ENCODE data around the gene MTTP.

The MTTP gene

GRCh38 chr4:99593781-99594641, 19.4 kb downstream of the MTTP start:
- H3K9me3 ChIP-seq (ENCODE audit: control insufficient read depth, insufficient read depth, low read length) = no peaks in the 10 kb centered on the region
- no peaks in the 10 kb centered on the region for H3K36me3 ChIP-seq (ENCODE audit: control insufficient read depth, insufficient read depth, low read length)
- no peak for DNase-seq (ENCODE audit: low read depth, low spot score)
- H3K4me3 ChIP-seq (ENCODE audit: low read length) = no peak overlapping the region
- WGBS (ENCODE audit: insufficient coverage, insufficient read length) = no CpG with 5 or more reads among the region's 4 CpGs
- no peaks in the 10 kb centered on the region for H3K4me1 ChIP-seq (ENCODE audit: control insufficient read depth, insufficient read depth, low read length)
- H3K27ac ChIP-seq (ENCODE audit: low read length) = no peak overlapping the region
- no peaks in the 10 kb centered on the region for H3K27me3 ChIP-seq (ENCODE audit: control insufficient read depth, insufficient read depth, low read length)

GRCh38 chr4:99594818-99595217, 20.2 kb downstream of the MTTP start:
- no peak for DNase-seq (ENCODE audit: low read depth, low spot score)
- no CpG with 5 or more reads among the region's 2 CpGs for WGBS (ENCODE audit: insufficient coverage, insufficient read length)
- no peaks in the 10 kb centered on the region for H3K36me3 ChIP-seq (ENCODE audit: control insufficient read depth, insufficient read depth, low read length)
- H3K9me3 ChIP-seq (ENCODE audit: control insufficient read depth, insufficient read depth, low read length) = no peaks in the 10 kb centered on the region
- no peak overlapping the region for H3K27ac ChIP-seq (ENCODE audit: low read length)
- H3K4me3 ChIP-seq (ENCODE audit: low read length) = no peak overlapping the region
- no peaks in the 10 kb centered on the region for H3K27me3 ChIP-seq (ENCODE audit: control insufficient read depth, insufficient read depth, low read length)
- H3K4me1 ChIP-seq (ENCODE audit: control insufficient read depth, insufficient read depth, low read length) = no peaks in the 10 kb centered on the region

GRCh38 chr4:99606716-99607115, 32.1 kb downstream of the MTTP start:
- H3K36me3 ChIP-seq (ENCODE audit: control insufficient read depth, insufficient read depth, low read length) = no peaks in the 10 kb centered on the region
- no peak overlapping the region for H3K4me3 ChIP-seq (ENCODE audit: low read length)
- no peak for DNase-seq (ENCODE audit: low read depth, low spot score)
- H3K27me3 ChIP-seq (ENCODE audit: control insufficient read depth, insufficient read depth, low read length) = no peaks in the 10 kb centered on the region
- H3K4me1 ChIP-seq (ENCODE audit: control insufficient read depth, insufficient read depth, low read length) = no peaks in the 10 kb centered on the region; the same call in 1 of the 2 replicates
- no CpG with 5 or more reads among the region's 2 CpGs for WGBS (ENCODE audit: insufficient coverage, insufficient read length)
- no peaks in the 10 kb centered on the region for H3K9me3 ChIP-seq (ENCODE audit: control insufficient read depth, insufficient read depth, low read length)
- no peak overlapping the region for H3K27ac ChIP-seq (ENCODE audit: low read length)

- no peaks in the 10 kb centered on the region for H3K36me3 ChIP-seq (ENCODE audit: control insufficient read depth, insufficient read depth, low read length)
- H3K27ac ChIP-seq (ENCODE audit: low read length) = no peak overlapping the region
- H3K4me1 ChIP-seq (ENCODE audit: control insufficient read depth, insufficient read depth, low read length) = no peaks in the 10 kb centered on the region; the same call in 1 of the 2 replicates
- DNase-seq (ENCODE audit: low read depth, low spot score) = no peak
- no peaks in the 10 kb centered on the region for H3K9me3 ChIP-seq (ENCODE audit: control insufficient read depth, insufficient read depth, low read length)
- H3K4me3 ChIP-seq (ENCODE audit: low read length) = no peak overlapping the region
- WGBS (ENCODE audit: insufficient coverage, insufficient read length) = no CpG with 5 or more reads among the region's 5 CpGs
- H3K27me3 ChIP-seq (ENCODE audit: control insufficient read depth, insufficient read depth, low read length) = no peaks in the 10 kb centered on the region
Measured at GRCh38 chr4:99608417-99608816, 33.8 kb downstream of the MTTP start.

GRCh38 chr4:99610605-99611175, 36.1 kb downstream of the MTTP start:
- Histone ChIP-seq H3K36me3 (ENCODE audit: control insufficient read depth, insufficient read depth, low read length) (no peaks in the 10 kb centered on the region), H3K27me3 (ENCODE audit: control insufficient read depth, insufficient read depth, low read length) (no peaks in the 10 kb centered on the region), H3K27ac (ENCODE audit: low read length) (no peak overlapping the region), H3K9me3 (ENCODE audit: control insufficient read depth, insufficient read depth, low read length) (no peaks in the 10 kb centered on the region), H3K4me3 (ENCODE audit: low read length) (no peak overlapping the region), H3K4me1 (ENCODE audit: control insufficient read depth, insufficient read depth, low read length) (no peaks in the 10 kb centered on the region; the same call in 1 of the 2 replicates)
- no peak for DNase-seq (ENCODE audit: low read depth, low spot score)
- no CpG with 5 or more reads among the region's 5 CpGs for WGBS (ENCODE audit: insufficient coverage, insufficient read length)

- Histone ChIP-seq H3K4me1 (ENCODE audit: control insufficient read depth, insufficient read depth, low read length) (no peaks in the 10 kb centered on the region; the same call in 1 of the 2 replicates), H3K36me3 (ENCODE audit: control insufficient read depth, insufficient read depth, low read length) (no peaks in the 10 kb centered on the region), H3K9me3 (ENCODE audit: control insufficient read depth, insufficient read depth, low read length) (no peaks in the 10 kb centered on the region), H3K4me3 (ENCODE audit: low read length) (no peak overlapping the region), H3K27ac (ENCODE audit: low read length) (no peak overlapping the region), H3K27me3 (ENCODE audit: control insufficient read depth, insufficient read depth, low read length) (no peaks in the 10 kb centered on the region)
- DNase-seq (ENCODE audit: low read depth, low spot score) = no peak
- WGBS (ENCODE audit: insufficient coverage, insufficient read length) = no CpG with 5 or more reads among the region's 3 CpGs
Measured at GRCh38 chr4:99612281-99612680, 37.7 kb downstream of the MTTP start.

- no CpG with 5 or more reads among the region's 5 CpGs for WGBS (ENCODE audit: insufficient coverage, insufficient read length)
- H3K4me1 ChIP-seq (ENCODE audit: control insufficient read depth, insufficient read depth, low read length) = no peaks in the 10 kb centered on the region
Measured at GRCh38 chr4:99612704-99613103, 38.1 kb downstream of the MTTP start.

GRCh38 chr4:99614491-99614890, 39.9 kb downstream of the MTTP start:
- Histone ChIP-seq H3K4me1 (ENCODE audit: control insufficient read depth, insufficient read depth, low read length) (no peaks in the 10 kb centered on the region), H3K27ac (ENCODE audit: low read length) (no peak overlapping the region), H3K27me3 (ENCODE audit: control insufficient read depth, insufficient read depth, low read length) (no peaks in the 10 kb centered on the region), H3K36me3 (ENCODE audit: control insufficient read depth, insufficient read depth, low read length) (no peaks in the 10 kb centered on the region), H3K4me3 (ENCODE audit: low read length) (no peak overlapping the region), H3K9me3 (ENCODE audit: control insufficient read depth, insufficient read depth, low read length) (no peaks in the 10 kb centered on the region)
- no CpG with 5 or more reads among the region's 1 CpG for WGBS (ENCODE audit: insufficient coverage, insufficient read length)
- DNase-seq (ENCODE audit: low read depth, low spot score) = no peak

More at GRCh38 chr4:99612704-99613103, 38.1 kb downstream of the MTTP start:
- Histone ChIP-seq H3K36me3 (ENCODE audit: control insufficient read depth, insufficient read depth, low read length) (no peaks in the 10 kb centered on the region), H3K27me3 (ENCODE audit: control insufficient read depth, insufficient read depth, low read length) (no peaks in the 10 kb centered on the region), H3K4me3 (ENCODE audit: low read length) (no peak overlapping the region), H3K27ac (ENCODE audit: low read length) (no peak overlapping the region), H3K9me3 (ENCODE audit: control insufficient read depth, insufficient read depth, low read length) (no peaks in the 10 kb centered on the region)
- no peak for DNase-seq (ENCODE audit: low read depth, low spot score)

GRCh38 chr4:99615170-99615820, 40.7 kb downstream of the MTTP start:
- H3K36me3 ChIP-seq (ENCODE audit: control insufficient read depth, insufficient read depth, low read length) = no peaks in the 10 kb centered on the region
- no CpG with 5 or more reads among the region's 1 CpG for WGBS (ENCODE audit: insufficient coverage, insufficient read length)
- DNase-seq (ENCODE audit: low read depth, low spot score) = no peak
- no peak overlapping the region for H3K27ac ChIP-seq (ENCODE audit: low read length)
- no peaks in the 10 kb centered on the region for H3K27me3 ChIP-seq (ENCODE audit: control insufficient read depth, insufficient read depth, low read length)
- no peaks in the 10 kb centered on the region for H3K4me1 ChIP-seq (ENCODE audit: control insufficient read depth, insufficient read depth, low read length)
- no peak overlapping the region for H3K4me3 ChIP-seq (ENCODE audit: low read length)
- H3K9me3 ChIP-seq (ENCODE audit: control insufficient read depth, insufficient read depth, low read length) = no peaks in the 10 kb centered on the region

- WGBS (ENCODE audit: insufficient coverage, insufficient read length) = no CpG with 5 or more reads among the region's 1 CpG
- Histone ChIP-seq H3K36me3 (ENCODE audit: control insufficient read depth, insufficient read depth, low read length) (no peaks in the 10 kb centered on the region), H3K27me3 (ENCODE audit: control insufficient read depth, insufficient read depth, low read length) (no peaks in the 10 kb centered on the region), H3K27ac (ENCODE audit: low read length) (no peak overlapping the region), H3K4me3 (ENCODE audit: low read length) (no peak overlapping the region), H3K9me3 (ENCODE audit: control insufficient read depth, insufficient read depth, low read length) (no peaks in the 10 kb centered on the region), H3K4me1 (ENCODE audit: control insufficient read depth, insufficient read depth, low read length) (no peaks in the 10 kb centered on the region)
- no peak for DNase-seq (ENCODE audit: low read depth, low spot score)
Measured at GRCh38 chr4:99617374-99617773, 42.8 kb downstream of the MTTP start.

All from iPS DF 6.9 (cell line).